ENCODE measurements around the gene CUZD1. TPM values are rescaled to one million over a fixed set of nuclear protein-coding genes. Genes with fewer than 3 reads are reported as not detected.

The CUZD1 gene
- total and polyA plus RNA-seq, 2 experiments from 2014 or later, result 3.1 to 4.1 TPM

GRCh38 chr10:122850705-122851640, 5.3 kb upstream of the CUZD1 start:
- Histone ChIP-seq H3K4me1 (ENCODE audit: insufficient read depth) (peaks cover 5% of the 10 kb centered on the region; the same call in 1 of the 2 replicates), H3K36me3 (ENCODE audit: insufficient read depth) (no peaks in the 10 kb centered on the region; the same call in 1 of the 2 replicates), H3K27ac (ENCODE audit: low read depth) (no peak overlapping the region), H3F3A (replicated peaks; ENCODE audit: low read depth) (no peaks in the 10 kb centered on the region), H3K4me2 (no peak overlapping the region), H4K20me1 (replicated peaks; ENCODE audit: insufficient read depth) (0 out of 2 replicates have a peak, but pooled peaks cover 7% of the 10 kb centered on the region), H3K27me3 (ENCODE audit: insufficient read depth) (no peaks in the 10 kb centered on the region), H2AFZ (no peak overlapping the region), H3K9me2 (ENCODE audit: insufficient read depth) (no peaks in the 10 kb centered on the region), H3K79me2 (replicated peaks; ENCODE audit: insufficient read depth) (0 out of 2 replicates have a peak, but pooled peaks cover 3% of the 10 kb centered on the region), H3K4me3 (no peak overlapping the region)
- peaks cover 46% of the 10 kb centered on the region for H3K4me1 Mint-ChIP-seq
- ATAC-seq (no peak), DNase-seq (ENCODE audit: low spot score) (no peak)
- H3K36me3 Mint-ChIP-seq (ENCODE audit: low read depth), result peaks cover 19% of the 10 kb centered on the region
- H3K27ac Mint-ChIP-seq, result peak overlapping the region; percentile 51
- H3K27me3 Mint-ChIP-seq (ENCODE audit: insufficient read depth, low read depth, poor library complexity), result peaks cover 6% of the 10 kb centered on the region
- H3K4me3 Mint-ChIP-seq, result no peak overlapping the region
- H3K9me3 Mint-ChIP-seq, result peaks cover 4% of the 10 kb centered on the region; the same call in 2 of the 3 replicates
- TF ChIP-seq POLR2AphosphoS5 (IDR thresholded peaks at IDR 0.05; ENCODE audit: low read depth) (no peak), EZH2phosphoT487 (IDR thresholded peaks at IDR 0.05; ENCODE audit: unreplicated experiment) (no peak), JUNB (IDR thresholded peaks at IDR 0.05; ENCODE audit: unreplicated experiment) (no peak), EZH2 (IDR thresholded peaks at IDR 0.05; ENCODE audit: low read depth, unreplicated experiment) (no peak), CREB1 (CRISPR knock-in tag; IDR thresholded peaks at IDR 0.05; ENCODE audit: low read depth) (no peak)

- no peaks in the 10 kb centered on the region; the same call in 1 of the 2 replicates for H3K36me3 ChIP-seq (ENCODE audit: insufficient read depth)
- peaks cover 5% of the 10 kb centered on the region; the same call in 1 of the 2 replicates for H3K4me1 ChIP-seq (ENCODE audit: insufficient read depth)
- Mint-ChIP-seq H3K36me3 (ENCODE audit: low read depth) (peaks cover 27% of the 10 kb centered on the region), H3K9me3 (peaks cover 8% of the 10 kb centered on the region), H3K4me1 (peaks cover 52% of the 10 kb centered on the region), H3K4me3 (no peak overlapping the region), H3K27me3 (ENCODE audit: insufficient read depth, low read depth, poor library complexity) (peaks cover 6% of the 10 kb centered on the region), H3K27ac (peak overlapping the region; percentile 22)
- H3K4me2 ChIP-seq, result no peak overlapping the region
- no peaks in the 10 kb centered on the region for H3F3A ChIP-seq (replicated peaks; ENCODE audit: low read depth)
- no peak for ATAC-seq
- no peak for DNase-seq (ENCODE audit: low spot score)
- H3K79me2 ChIP-seq (replicated peaks; ENCODE audit: insufficient read depth), result no peaks in the 10 kb centered on the region
- H4K20me1 ChIP-seq (replicated peaks; ENCODE audit: insufficient read depth), result 0 out of 2 replicates have a peak, but pooled peaks cover 7% of the 10 kb centered on the region
- TF ChIP-seq JUNB (IDR thresholded peaks at IDR 0.05; ENCODE audit: unreplicated experiment), result no peak
- TF ChIP-seq REST (IDR thresholded peaks at IDR 0.05; ENCODE audit: unreplicated experiment), result no peak
- no peak for TF ChIP-seq CREB1 (CRISPR knock-in tag; IDR thresholded peaks at IDR 0.05; ENCODE audit: low read depth)
- no peak for TF ChIP-seq ETS1 (IDR thresholded peaks at IDR 0.05)
- H3K4me3 ChIP-seq, result no peak overlapping the region
- no peak overlapping the region for H2AFZ ChIP-seq
- H3K27ac ChIP-seq (ENCODE audit: low read depth), result no peak overlapping the region
- no peaks in the 10 kb centered on the region for H3K27me3 ChIP-seq (ENCODE audit: insufficient read depth)
- H3K9me2 ChIP-seq (ENCODE audit: insufficient read depth), result no peaks in the 10 kb centered on the region
Measured at GRCh38 chr10:122849900-122850605, 4.4 kb upstream of the CUZD1 start.
